ENCODE measurements around the gene VTI1A. TPM values are rescaled to one million over a fixed set of nuclear protein-coding genes. Genes with fewer than 3 reads are reported as not detected.

Gene VTI1A
- total RNA-seq, 1 donor from 2014 or later: 34.2 TPM

GRCh38 chr10:112507988-112508387, 61.0 kb downstream of the VTI1A start:
- Mint-ChIP-seq H3K4me1 (peaks cover 11% of the 10 kb centered on the region), H3K27ac (ENCODE audit: unreplicated experiment) (no peak overlapping the region), H3K36me3 (ENCODE audit: low read depth) (peaks cover 3% of the 10 kb centered on the region), H3K9me3 (no peaks in the 10 kb centered on the region), H3K27me3 (ENCODE audit: low read depth) (no peaks in the 10 kb centered on the region), H3K4me3 (no peak overlapping the region)
- DNase-seq (ENCODE audit: low read depth, low spot score): no peak
- TF ChIP-seq, protein P1, sequence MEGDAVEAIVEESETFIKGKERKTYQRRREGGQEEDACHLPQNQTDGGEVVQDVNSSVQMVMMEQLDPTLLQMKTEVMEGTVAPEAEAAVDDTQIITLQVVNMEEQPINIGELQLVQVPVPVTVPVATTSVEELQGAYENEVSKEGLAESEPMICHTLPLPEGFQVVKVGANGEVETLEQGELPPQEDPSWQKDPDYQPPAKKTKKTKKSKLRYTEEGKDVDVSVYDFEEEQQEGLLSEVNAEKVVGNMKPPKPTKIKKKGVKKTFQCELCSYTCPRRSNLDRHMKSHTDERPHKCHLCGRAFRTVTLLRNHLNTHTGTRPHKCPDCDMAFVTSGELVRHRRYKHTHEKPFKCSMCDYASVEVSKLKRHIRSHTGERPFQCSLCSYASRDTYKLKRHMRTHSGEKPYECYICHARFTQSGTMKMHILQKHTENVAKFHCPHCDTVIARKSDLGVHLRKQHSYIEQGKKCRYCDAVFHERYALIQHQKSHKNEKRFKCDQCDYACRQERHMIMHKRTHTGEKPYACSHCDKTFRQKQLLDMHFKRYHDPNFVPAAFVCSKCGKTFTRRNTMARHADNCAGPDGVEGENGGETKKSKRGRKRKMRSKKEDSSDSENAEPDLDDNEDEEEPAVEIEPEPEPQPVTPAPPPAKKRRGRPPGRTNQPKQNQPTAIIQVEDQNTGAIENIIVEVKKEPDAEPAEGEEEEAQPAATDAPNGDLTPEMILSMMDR (conservative IDR thresholded peaks at IDR 0.05): no peak

- TF ChIP-seq, protein P1 (conservative IDR thresholded peaks at IDR 0.05): no peak
- Mint-ChIP-seq H3K9me3 (peaks cover 8% of the 10 kb centered on the region), H3K27me3 (ENCODE audit: low read depth) (no peaks in the 10 kb centered on the region), H3K4me1 (peaks cover 11% of the 10 kb centered on the region), H3K27ac (ENCODE audit: unreplicated experiment) (no peak overlapping the region), H3K4me3 (no peak overlapping the region), H3K36me3 (ENCODE audit: low read depth) (peaks cover 5% of the 10 kb centered on the region)
- no peak for DNase-seq (ENCODE audit: low read depth, low spot score)
Observed at GRCh38 chr10:112509558-112510291, 62.7 kb downstream of the VTI1A start.

DNA sequence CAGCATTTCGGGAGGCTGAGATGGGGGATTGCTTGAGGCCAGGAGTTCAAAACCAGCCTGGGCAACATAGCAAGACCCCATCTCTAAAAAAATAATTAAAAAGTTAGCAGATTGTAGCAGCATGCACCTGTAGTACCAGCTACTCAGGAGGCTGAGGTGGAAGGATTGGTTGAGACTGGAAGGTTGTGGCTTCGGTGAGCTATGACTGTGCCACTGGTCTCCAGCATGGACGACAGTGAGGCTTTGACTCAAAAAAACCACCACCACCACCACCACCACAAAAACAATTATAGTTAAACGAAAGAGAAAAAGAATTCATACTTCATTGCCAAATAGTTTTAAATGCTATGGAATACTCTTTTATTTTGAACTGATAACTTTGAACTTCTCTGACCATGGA, 63.4 kb downstream of the VTI1A start:
- TF ChIP-seq, protein P1 (conservative IDR thresholded peaks at IDR 0.05): no peak
- Mint-ChIP-seq H3K9me3 (peaks cover 9% of the 10 kb centered on the region), H3K27me3 (ENCODE audit: low read depth) (no peaks in the 10 kb centered on the region), H3K36me3 (ENCODE audit: low read depth) (peaks cover 5% of the 10 kb centered on the region), H3K27ac (ENCODE audit: unreplicated experiment) (no peak overlapping the region), H3K4me3 (no peak overlapping the region), H3K4me1 (peaks cover 11% of the 10 kb centered on the region)
- DNase-seq (ENCODE audit: low read depth, low spot score): no peak

DNA sequence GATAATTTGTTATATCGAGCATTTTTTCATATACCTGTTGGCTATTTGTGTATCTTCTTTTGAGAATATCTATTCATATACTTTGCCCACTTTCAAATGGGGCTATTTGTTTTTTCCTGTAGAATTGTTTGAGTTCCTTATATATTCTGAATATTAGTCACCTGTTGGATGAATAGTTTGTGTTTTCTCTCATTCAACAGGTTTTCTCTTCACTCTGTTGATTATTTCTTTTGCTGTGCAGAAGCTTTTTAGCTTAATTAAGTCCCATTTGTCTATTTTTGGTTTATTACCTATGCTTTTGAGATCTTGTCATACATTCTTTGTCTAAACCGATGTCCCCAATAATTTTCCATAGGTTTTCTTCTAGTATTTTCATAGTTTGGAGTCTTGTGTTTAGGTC, 65.3 kb downstream of the VTI1A start:
- Mint-ChIP-seq H3K4me3 (no peak overlapping the region), H3K4me1 (peaks cover 10% of the 10 kb centered on the region), H3K27me3 (ENCODE audit: low read depth) (no peaks in the 10 kb centered on the region), H3K27ac (ENCODE audit: unreplicated experiment) (no peak overlapping the region), H3K36me3 (ENCODE audit: low read depth) (peaks cover 5% of the 10 kb centered on the region), H3K9me3 (peaks cover 10% of the 10 kb centered on the region)
- TF ChIP-seq, protein P1 (conservative IDR thresholded peaks at IDR 0.05): no peak
- DNase-seq (ENCODE audit: low read depth, low spot score): no peak

- Mint-ChIP-seq H3K27me3 (ENCODE audit: low read depth) (no peaks in the 10 kb centered on the region), H3K4me3 (no peak overlapping the region), H3K4me1 (no peaks in the 10 kb centered on the region), H3K36me3 (ENCODE audit: low read depth) (peaks cover 5% of the 10 kb centered on the region), H3K27ac (ENCODE audit: unreplicated experiment) (no peak overlapping the region), H3K9me3 (peaks cover 10% of the 10 kb centered on the region)
- DNase-seq (ENCODE audit: low read depth, low spot score): no peak
- TF ChIP-seq, protein P1 (conservative IDR thresholded peaks at IDR 0.05): no peak
Observed at GRCh38 chr10:112515126-112515525, 68.1 kb downstream of the VTI1A start.

Measured in neural crest cell (in vitro differentiated cells).